ENCODE results near the gene CEP162. TPM values are rescaled to one million over a fixed set of nuclear protein-coding genes. Genes with fewer than 3 reads are reported as not detected.
"Not testable (repeated sequence)": the region's sequence is repeated elsewhere in the genome, so short reads cannot be mapped to it uniquely, and the experiment has no call there.

CEP162 gene
- total RNA-seq, 4 donors from 2014 or later: 7.5 to 9.3 (median 7.8) TPM

DNA sequence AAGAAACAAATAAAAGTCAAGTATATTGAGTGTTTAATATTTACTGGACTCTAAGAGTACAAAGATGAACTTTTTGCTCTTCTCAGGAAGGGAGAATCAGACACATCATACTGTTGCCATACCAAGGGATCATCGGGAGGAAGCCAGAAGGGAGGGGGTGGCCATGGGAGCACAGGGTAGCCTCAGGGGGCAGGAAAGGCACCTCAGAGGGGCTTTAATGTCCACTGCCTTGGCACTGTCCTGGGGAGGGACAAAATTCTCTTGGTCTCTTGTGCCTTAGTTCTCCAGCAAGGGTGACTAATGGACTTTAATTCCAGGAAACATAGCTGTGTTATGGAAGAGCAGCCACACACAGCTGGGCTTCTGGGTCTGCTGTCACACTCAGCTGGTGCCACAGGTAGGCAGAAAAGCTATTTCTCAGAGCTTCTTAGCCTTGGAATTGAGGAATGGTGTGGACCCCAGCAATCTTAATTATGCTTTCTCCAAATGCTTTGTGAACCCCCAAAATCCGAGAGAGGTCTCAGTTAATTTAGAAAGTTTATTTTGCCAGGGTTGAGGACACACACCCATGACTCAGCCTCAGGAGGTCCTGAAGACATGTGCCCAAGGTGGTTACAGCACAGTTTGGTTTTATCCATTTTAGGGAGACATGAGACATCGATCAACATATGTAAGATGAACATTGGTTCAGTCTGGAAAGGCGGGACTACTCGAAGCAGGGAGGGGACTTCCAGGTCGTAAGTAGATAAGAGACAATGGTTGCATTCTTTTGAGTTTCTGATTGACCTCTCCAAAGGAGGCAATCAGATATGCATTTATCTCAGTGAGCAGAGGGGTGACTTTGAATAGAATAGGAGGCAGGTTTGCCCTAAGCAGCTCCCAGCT lies 140.7 kb downstream of the CEP162 start:
- H3K27me3 ChIP-seq: no peaks in the 10 kb centered on the region
- no peak overlapping the region for H3K27ac ChIP-seq (replicated peaks in 1 of 4)
- H3K9me3 ChIP-seq: no peaks in the 10 kb centered on the region
- H3K36me3 ChIP-seq: no peaks in the 10 kb centered on the region
- no peak overlapping the region for H3K4me3 ChIP-seq
- TF ChIP-seq POLR2A (IDR thresholded peaks at IDR 0.05; ENCODE audit: low read depth): no peak
- no peak for TF ChIP-seq POLR2AphosphoS5 (IDR thresholded peaks at IDR 0.05)
- TF ChIP-seq EP300 (IDR thresholded peaks at IDR 0.05): no peak
- TF ChIP-seq, protein P1, sequence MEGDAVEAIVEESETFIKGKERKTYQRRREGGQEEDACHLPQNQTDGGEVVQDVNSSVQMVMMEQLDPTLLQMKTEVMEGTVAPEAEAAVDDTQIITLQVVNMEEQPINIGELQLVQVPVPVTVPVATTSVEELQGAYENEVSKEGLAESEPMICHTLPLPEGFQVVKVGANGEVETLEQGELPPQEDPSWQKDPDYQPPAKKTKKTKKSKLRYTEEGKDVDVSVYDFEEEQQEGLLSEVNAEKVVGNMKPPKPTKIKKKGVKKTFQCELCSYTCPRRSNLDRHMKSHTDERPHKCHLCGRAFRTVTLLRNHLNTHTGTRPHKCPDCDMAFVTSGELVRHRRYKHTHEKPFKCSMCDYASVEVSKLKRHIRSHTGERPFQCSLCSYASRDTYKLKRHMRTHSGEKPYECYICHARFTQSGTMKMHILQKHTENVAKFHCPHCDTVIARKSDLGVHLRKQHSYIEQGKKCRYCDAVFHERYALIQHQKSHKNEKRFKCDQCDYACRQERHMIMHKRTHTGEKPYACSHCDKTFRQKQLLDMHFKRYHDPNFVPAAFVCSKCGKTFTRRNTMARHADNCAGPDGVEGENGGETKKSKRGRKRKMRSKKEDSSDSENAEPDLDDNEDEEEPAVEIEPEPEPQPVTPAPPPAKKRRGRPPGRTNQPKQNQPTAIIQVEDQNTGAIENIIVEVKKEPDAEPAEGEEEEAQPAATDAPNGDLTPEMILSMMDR (IDR thresholded peaks at IDR 0.05): no peak
- 72% methylated on average over 6 of the region's 6 CpGs for WGBS
- intact Hi-C loops (cut with DNase I): no loop called here
- H3K4me1 ChIP-seq: no peaks in the 10 kb centered on the region
- DNase-seq (ENCODE audit: extremely low spot score): no peak

DNA sequence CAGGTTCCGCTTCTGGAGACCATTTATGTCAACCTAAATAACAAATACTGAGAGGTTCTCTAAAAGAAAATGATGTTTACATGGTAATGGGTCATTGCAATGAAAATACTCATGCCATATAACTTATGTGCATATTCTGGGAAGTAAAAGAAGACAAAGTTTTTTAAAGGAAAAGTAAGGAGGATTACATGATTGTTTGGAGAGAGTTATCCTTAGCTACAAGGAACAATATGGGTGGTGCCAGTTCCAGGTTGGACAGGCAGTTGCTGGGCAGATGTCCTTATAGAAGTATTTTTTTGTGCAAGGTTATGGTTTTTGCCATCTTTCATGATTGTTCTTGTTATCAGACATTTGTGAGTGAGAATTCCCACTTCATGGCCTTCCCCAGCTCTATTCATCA lies 141.4 kb downstream of the CEP162 start:
- no peak for DNase-seq (ENCODE audit: extremely low spot score)
- H3K36me3 ChIP-seq: no peaks in the 10 kb centered on the region
- H3K9me3 ChIP-seq: no peaks in the 10 kb centered on the region
- WGBS: 85% methylated on average over 1 of the region's 1 CpG
- intact Hi-C loops (cut with DNase I): no loop called here
- H3K27me3 ChIP-seq: no peaks in the 10 kb centered on the region
- TF ChIP-seq EP300 (IDR thresholded peaks at IDR 0.05) (no peak), POLR2AphosphoS5 (IDR thresholded peaks at IDR 0.05) (no peak), POLR2A (IDR thresholded peaks at IDR 0.05; ENCODE audit: low read depth) (no peak)
- TF ChIP-seq, protein P1 (IDR thresholded peaks at IDR 0.05): no peak
- H3K27ac ChIP-seq (replicated peaks in 1 of 4): no peak overlapping the region
- no peaks in the 10 kb centered on the region for H3K4me1 ChIP-seq
- no peak overlapping the region for H3K4me3 ChIP-seq

DNA sequence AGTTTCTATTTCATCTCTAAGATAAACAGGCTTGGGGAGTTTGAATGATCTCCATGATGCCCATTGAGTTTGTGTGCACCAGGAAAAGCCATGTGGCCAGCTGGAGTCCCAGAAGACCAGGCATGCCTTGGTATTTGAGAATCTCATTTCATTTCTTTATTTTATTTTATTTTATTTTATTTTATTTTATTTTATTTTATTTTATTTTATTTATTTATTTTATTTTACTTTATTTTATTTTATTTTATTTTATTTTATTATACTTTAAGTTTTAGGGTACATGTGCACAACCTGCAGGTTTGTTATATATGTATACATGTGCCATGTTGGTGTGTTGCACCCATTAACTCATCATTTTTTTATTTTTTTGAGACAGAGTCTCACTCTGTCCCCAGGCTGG lies 142.7 kb downstream of the CEP162 start:
- H3K27me3 ChIP-seq; DNase-seq (ENCODE audit: extremely low spot score); H3K9me3 ChIP-seq; H3K4me3 ChIP-seq; H3K4me1 ChIP-seq; H3K36me3 ChIP-seq; H3K27ac ChIP-seq (replicated peaks in 1 of 4); intact Hi-C loops (cut with DNase I): not testable (repeated sequence)

DNA sequence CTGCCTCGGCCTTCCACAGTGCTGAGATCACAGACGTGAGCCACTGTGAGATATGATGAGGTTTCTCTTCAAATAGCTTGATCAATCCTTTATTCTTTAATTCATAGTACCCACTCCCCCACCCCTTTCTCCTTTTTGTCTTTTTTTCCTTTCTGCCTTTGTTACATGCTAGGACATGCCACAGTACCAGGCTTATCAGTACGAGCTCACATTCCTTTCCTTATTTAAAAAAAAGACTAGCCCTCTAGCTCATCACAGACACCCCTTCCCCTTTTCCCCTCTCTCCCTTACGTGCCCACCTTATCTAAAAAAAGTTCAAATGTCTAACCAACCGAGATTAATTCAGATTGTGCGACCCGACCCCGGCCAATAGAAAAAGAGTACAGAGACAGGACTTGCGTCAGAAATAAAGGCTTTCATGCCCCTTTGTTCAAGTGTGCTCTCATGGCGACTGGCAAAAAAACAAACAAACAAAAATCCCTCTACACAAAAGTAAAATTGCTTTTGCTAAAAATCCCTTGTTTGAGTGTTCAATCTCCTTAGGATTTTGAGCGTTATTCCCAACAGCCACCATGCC lies 144.7 kb downstream of the CEP162 start:
- TF ChIP-seq, protein P1 (IDR thresholded peaks at IDR 0.05): no peak
- TF ChIP-seq POLR2A (IDR thresholded peaks at IDR 0.05; ENCODE audit: low read depth): no peak
- no peak for DNase-seq (ENCODE audit: extremely low spot score)
- no peaks in the 10 kb centered on the region for H3K36me3 ChIP-seq
- no peaks in the 10 kb centered on the region for H3K27me3 ChIP-seq
- no peak overlapping the region for H3K27ac ChIP-seq (replicated peaks in 1 of 4)
- intact Hi-C loops (cut with DNase I): no loop called here
- 54% methylated on average over 11 of the region's 11 CpGs for WGBS
- H3K4me3 ChIP-seq: no peak overlapping the region
- no peaks in the 10 kb centered on the region for H3K9me3 ChIP-seq
- H3K4me1 ChIP-seq: no peaks in the 10 kb centered on the region

DNA sequence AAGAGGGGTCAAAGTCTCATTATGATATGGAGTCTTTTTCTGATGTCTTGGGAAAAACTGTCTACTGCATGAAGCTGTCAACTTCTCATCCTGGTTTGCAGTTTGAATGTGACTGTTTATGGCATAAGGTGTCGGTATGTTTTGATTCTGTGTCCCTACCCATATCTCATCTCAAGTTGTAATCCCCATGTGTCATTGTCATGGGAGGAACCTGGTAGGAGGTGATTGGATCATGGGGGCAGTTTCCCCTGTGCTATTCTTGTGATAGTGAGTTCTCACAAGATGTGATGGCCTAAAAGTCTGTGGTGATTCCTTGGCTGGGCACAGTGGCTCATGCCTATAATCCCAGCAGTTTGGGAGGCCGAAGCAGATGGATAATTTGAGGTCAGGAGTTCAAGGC lies 146.2 kb downstream of the CEP162 start:
- no peak for TF ChIP-seq POLR2A (IDR thresholded peaks at IDR 0.05; ENCODE audit: low read depth)
- TF ChIP-seq, protein P1 (IDR thresholded peaks at IDR 0.05): no peak
- TF ChIP-seq POLR2AphosphoS5 (IDR thresholded peaks at IDR 0.05): no peak
- no peak for TF ChIP-seq EP300 (IDR thresholded peaks at IDR 0.05)
- no peak overlapping the region for H3K4me3 ChIP-seq
- no peaks in the 10 kb centered on the region for H3K27me3 ChIP-seq
- DNase-seq (ENCODE audit: extremely low spot score): no peak
- intact Hi-C loops (cut with DNase I): no loop called here
- 100% methylated on average over 2 of the region's 2 CpGs for WGBS
- no peak overlapping the region for H3K27ac ChIP-seq (replicated peaks in 1 of 4)
- no peaks in the 10 kb centered on the region for H3K36me3 ChIP-seq
- no peaks in the 10 kb centered on the region for H3K9me3 ChIP-seq
- no peaks in the 10 kb centered on the region for H3K4me1 ChIP-seq
